DMS53 treated with DMSO at 0.1 percent for 48 hours (cell line): ENCODE data around the gene CRYBG3.

ENCODE experiments used
- DNase-seq: peaks from one replicate; lab custom pipeline; 2025; ENCODE audit not compliant: unreplicated experiment; lab: John Stamatoyannopoulos, UW

The CRYBG3 gene

DNA sequence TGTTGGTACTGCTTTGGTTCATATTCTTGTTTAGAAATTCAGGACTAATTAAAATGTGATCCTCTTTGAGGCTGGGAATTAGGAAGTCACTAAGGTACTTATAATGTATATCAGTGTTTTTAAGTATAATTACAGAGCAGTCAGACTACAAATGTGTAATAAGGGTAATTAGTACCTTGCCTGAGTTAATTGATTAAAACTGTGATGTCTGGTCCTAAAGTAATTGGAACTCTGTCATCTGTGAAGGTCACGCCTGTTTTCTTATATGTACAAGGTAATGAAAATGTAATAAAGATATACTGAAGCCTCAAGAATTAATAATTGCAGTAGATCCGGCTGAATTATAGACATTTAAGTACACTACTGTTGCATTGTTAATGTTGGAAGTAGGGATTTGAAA lies 117.6 kb downstream of the CRYBG3 start:
- no peak for DNase-seq

DNA sequence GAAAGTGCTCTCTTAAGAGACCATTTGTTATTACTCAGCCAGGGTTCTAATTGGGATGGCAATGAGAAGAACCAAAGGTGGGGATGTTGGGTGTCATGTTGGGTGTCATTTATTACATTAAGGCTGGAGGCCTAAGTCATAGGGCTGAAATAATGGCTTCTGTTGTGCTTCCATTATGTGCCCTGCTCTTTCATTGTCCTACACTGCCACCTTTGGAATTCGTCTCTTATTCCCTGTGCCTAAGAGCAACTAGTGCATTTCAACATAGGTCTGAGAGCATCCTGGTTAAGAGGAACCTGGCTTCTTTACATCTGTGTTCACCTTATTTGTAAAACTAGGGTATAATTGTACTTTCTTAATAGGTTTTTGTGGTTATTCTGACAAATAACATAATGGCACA lies 118.2 kb downstream of the CRYBG3 start:
- DNase-seq: no peak

- DNase-seq: no peak
Measured at GRCh38 chr3:97942801-97943546, 121.2 kb downstream of the CRYBG3 start.

- no peak for DNase-seq
Measured at GRCh38 chr3:97948351-97949109, 126.7 kb downstream of the CRYBG3 start.

GRCh38 chr3:97949110-97949485 lies 127.3 kb downstream of the CRYBG3 start:
- DNase-seq: no peak

DNA sequence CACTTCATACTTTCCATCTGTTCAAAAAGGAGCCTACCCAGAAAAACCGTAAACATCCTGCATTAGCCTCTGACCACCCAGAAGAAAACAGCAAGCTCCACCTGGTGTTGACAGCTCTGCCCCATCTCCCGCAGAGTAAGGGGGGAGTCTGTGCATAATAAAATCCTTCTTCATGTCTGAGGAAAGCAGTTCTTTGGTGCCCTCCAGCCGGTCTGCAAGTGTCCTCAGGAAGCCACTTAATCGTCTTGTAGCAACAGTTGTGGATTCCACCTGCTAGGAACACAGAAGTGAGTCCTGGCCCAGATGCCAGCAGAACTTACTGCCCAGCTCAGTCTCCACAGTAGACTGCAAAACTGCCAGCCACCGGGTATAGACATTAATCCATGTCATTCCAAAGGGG lies 127.9 kb downstream of the CRYBG3 start:
- no peak for DNase-seq

DNA sequence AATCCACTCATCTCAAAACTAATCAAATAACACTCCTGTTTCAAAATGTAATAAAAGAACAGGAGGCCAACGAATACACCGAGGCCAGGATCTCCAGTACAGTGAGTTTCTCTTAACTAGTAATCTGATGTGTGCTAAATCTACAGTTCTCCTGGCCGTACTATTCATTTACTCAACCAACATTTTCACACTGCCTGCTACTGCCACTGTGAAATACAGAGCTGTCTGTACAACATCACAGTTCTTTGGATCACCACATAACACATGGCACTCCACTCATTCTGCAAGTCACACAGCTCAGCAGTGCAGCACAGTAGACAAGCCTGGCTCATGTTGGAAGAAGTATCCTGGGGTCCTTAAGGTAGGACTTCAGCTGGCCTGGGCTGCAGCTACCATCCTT lies 128.5 kb downstream of the CRYBG3 start:
- DNase-seq: no peak

DNA sequence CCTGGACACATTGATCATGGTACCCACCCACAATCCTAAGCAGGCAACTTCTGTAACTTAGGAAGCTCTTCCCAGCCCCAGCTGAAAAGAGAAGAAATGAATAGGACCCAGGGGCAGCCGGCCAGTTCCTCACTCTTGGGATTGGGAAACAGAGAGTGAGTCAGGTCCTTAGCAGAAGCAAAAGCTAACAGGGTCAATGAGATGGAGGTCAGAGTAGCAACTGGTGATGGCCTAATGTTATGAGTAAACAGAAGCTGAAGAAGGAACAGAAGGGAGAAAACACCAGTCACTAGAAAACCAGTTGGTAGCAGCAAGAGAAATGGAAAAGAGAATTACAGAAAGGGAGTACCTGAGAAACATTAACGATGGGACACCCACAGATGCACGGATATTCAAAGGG lies 130.5 kb downstream of the CRYBG3 start:
- DNase-seq: no peak

- no peak for DNase-seq
Measured at GRCh38 chr3:97952872-97953271, 131.1 kb downstream of the CRYBG3 start.

GRCh38 chr3:97954228-97954827 lies 132.5 kb downstream of the CRYBG3 start:
- DNase-seq: no peak

- no peak for DNase-seq
Measured at GRCh38 chr3:97956051-97956450, 134.2 kb downstream of the CRYBG3 start.

- DNase-seq: no peak
Measured at GRCh38 chr3:97957617-97958311, 136.0 kb downstream of the CRYBG3 start.

- DNase-seq: no peak
Measured at GRCh38 chr3:97958396-97958795, 136.6 kb downstream of the CRYBG3 start.

DNA sequence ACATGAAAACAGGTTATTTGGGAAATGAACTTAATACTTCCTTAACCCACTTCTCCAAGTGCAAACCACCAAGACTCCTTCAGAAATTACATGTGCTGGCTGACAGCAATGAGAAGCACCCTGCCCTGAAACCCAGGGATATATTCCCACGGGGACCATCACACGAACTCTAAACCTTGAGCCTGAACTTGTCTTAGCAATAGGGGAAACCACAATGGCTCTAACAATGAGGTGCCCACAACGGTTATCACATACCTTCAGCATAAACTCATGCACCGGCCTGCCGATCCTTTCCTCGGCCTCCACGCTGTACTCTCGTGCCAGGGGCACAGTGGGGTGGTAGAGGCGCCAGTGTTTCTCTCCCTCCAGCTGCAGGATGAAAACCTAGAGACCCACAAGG lies 137.0 kb downstream of the CRYBG3 start:
- DNase-seq: no peak

DNA sequence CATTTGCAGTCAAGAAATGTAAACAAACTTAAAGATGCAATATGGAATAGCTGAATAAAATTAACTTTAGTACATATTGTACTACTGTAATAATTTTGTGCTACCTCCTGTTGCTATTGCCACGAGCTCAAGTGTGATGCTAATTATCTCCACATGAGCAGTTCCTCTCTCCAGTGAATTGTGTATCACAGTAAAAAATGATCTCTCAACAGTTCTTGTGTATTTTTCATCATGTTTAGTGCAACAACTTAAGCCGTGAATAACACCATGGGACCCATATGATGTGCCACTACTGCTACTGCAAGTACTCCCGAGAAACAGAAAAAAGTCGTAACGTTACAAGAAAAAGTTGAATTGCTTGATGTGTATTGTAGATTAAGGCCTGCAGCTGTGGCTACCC lies 138.1 kb downstream of the CRYBG3 start:
- no peak for DNase-seq

DNA sequence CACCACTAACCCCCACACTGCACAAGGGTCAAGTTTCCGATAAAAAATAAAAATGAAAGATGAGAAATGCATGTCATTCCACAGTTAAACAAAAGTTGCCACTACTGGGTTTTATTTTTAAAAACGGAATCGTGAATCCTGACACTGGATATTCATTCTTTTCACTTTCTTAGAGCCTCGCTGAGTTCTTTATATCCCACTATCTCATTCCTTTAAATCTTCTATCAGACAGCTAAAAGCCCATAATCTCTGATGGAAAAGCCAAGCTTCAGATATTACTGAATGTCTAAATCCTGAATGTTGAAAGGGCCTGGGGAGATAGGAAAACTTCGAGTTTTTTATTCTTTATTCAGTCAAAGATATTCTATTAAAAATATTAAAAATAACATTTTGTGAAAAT lies 138.7 kb downstream of the CRYBG3 start:
- no peak for DNase-seq

GRCh38 chr3:97960993-97961766 lies 139.4 kb downstream of the CRYBG3 start:
- no peak for DNase-seq

DNA sequence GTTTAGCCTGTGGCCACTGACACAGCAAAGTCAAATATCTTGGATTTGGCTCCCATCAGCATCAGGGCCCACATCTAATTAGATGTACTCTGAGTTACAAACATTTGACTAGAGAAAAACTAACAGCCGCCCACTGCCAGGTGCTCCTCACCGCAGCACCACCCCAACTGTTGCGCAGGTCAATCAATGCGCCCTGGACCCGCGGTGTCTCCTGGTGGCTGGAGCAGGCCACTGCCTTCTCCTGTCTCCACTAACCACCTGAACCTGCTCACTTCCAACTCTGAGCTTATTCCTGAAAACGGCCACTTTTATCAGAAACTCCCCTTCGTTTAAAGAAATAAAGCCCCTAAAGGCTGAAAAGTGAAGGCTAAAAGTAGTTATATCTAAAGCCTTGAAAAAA lies 146.2 kb downstream of the CRYBG3 start:
- DNase-seq: no peak

DNA sequence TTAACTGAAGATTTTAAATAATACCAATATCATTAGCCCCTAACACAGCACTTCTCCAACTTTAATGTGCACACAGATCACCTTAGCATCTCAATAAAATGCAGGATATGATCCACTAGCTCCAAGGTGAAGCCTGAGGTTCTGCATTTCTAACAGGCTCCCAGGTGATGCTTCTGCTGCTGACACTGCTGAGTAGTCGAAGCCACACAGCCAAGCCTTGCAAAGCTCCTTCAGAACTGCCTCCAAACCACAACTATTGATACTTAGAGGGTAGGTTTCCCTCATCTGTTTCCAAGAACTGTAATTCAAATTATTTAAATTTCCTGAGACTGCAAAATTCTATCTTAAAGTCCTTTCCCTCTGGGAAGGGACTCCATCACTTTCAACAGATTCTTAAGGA lies 146.6 kb downstream of the CRYBG3 start:
- no peak for DNase-seq

- no peak for DNase-seq
Measured at GRCh38 chr3:97969541-97969940, 147.7 kb downstream of the CRYBG3 start.

DNA sequence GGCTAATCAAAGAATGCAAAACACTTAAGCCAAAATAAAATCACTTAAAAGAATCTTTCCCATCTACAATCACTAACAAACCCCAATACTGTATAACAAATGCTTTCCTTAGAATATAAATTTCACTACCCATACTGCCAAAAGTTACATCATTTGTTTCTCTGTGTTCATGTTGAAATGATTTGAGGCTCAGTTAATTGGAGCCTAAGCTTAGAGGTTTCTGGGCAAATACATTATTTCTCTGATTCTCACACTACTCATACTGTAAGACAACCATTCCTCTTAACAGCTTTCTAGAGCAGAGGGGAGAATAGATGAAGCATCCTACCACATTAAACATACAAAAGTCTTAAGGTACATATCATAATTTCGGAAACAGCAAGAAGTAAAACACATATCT lies 148.3 kb downstream of the CRYBG3 start:
- DNase-seq: no peak
